GM12878 (cell line): ENCODE results near the gene OR10H4. TPM values are rescaled to one million over a fixed set of nuclear protein-coding genes. Genes with fewer than 3 reads are reported as not detected.

Experiments
- ASH2L ChIP-seq: fragments of 300-600, 200-600 bp; sonication (generic); IDR thresholded peaks from 2 replicates; pipeline ENCODE4 v1.6.1; 2017; ENCODE audit warnings: low read depth, mild to moderate bottlenecking, borderline replicate concordance
- ETV6 ChIP-seq, 2 experiments: fragments of 450-650 bp in 1 of 2; IDR thresholded peaks in 1 of 2; conservative IDR thresholded peaks in 1 of 2; 2 replicates each; pipeline ENCODE4 v1.6.1; 2014; ENCODE audit warnings: antibody characterized with exemption in 1 of 2, borderline replicate concordance in 1 of 2, low read depth in 1 of 2, mild to moderate bottlenecking in 1 of 2, moderate library complexity in 1 of 2
- GABPA ChIP-seq: IDR thresholded peaks from 2 replicates; pipeline ENCODE4 v1.6.1; 2014; ENCODE audit warnings: antibody characterized with exemption, low read depth, mild to moderate bottlenecking, inconsistent platforms
- KLF5 ChIP-seq: fragments of 450-650 bp; IDR thresholded peaks from 2 replicates; pipeline ENCODE4 v1.6.1; 2014; ENCODE audit warnings: mild to moderate bottlenecking; ENCODE audit not compliant: partially characterized antibody
- POU2F2 ChIP-seq: IDR thresholded peaks from 3 replicates; pipeline ENCODE4 v1.6.1; 2011; ENCODE audit warnings: low read depth, mild to moderate bottlenecking, low read length, borderline replicate concordance
- SMC3 ChIP-seq: IDR thresholded peaks from 2 replicates; pipeline ENCODE4 v1.6.1; 2011; ENCODE audit warnings: low read length, improper control_type of control experiment, borderline replicate concordance
- STAT3 ChIP-seq: IDR thresholded peaks from 2 replicates; pipeline ENCODE4 v1.6.1; 2011; ENCODE audit warnings: low read depth, low read length, improper control_type of control experiment
- TARDBP ChIP-seq: IDR thresholded peaks from 2 replicates; pipeline ENCODE4 v1.6.1; 2016; ENCODE audit warnings: borderline replicate concordance
- polyA plus RNA-seq, 11 experiments: library from polyadenylated mRNA; depleted of rRNA in 4 of 11; unstranded in 6 of 11; stranded (reverse) in 5 of 11; fragments of >200 nt; fragmentation: Nextera tagmentation in 4 of 11; fragmentation: Illumina TruSeq in 1 of 11; extraction: Ambion mirVana in 4 of 11; extraction: Trizol in 1 of 11; gene quantifications; 1 replicate in 1 of 11; 2 replicates in 10 of 11; pipeline versions ENCODE4 v1.2.1 to v1.2.3, GENCODE V29; 2011 to 2016; ENCODE audit warnings: inconsistent platforms in 2 of 11, missing spikeins in 2 of 11, low read depth in 1 of 11
- total RNA-seq, 4 experiments: library from RNA; depleted of rRNA in 3 of 4; stranded (reverse); fragments of >200 nt in 3 of 4; fragmentation: Illumina TruSeq in 1 of 4; extraction: Trizol in 1 of 4; gene quantifications; 2 replicates each; pipeline versions ENCODE4 v1.2.1 to v1.2.3, GENCODE V29; 2013 to 2021

The OR10H4 gene
- total and polyA plus RNA-seq, 10 of the 15 experiments (the other 5 are each of a cell fraction or from before 2014, with no cell fraction given): not detected

DNA sequence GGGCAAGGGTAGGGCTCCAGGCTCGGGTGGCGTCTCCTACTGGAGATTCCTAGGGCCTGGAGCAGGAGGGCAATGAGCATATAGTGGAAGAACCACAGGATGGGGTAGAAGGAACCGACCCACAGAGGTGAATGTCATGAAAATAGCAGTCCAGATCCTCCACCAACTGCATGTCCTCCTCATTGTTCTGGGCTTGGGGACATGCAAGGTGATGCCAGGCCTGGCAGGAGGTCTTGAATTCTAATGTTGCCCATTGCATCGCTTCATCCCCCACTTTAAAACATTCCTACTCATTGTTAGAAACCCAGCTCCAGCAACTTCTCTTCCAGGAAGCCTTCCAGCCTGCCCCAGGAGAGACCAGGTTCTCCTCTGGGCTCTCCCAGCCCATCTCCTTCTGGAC is 49.4 kb downstream of the OR10H4 start (continued):
- TF ChIP-seq POU2F2: no peak
- TF ChIP-seq ASH2L: no peak
- no peak for TF ChIP-seq STAT3
- TF ChIP-seq KLF5: no peak
- TF ChIP-seq TARDBP: no peak
- TF ChIP-seq ETV6 (conservative IDR thresholded peaks at IDR 0.05 in 1 of 2, IDR thresholded peaks at IDR 0.05 in 1 of 2; ENCODE audit: borderline replicate concordance in 1 of 2, low read depth in 1 of 2): no peak
- no peak for TF ChIP-seq GABPA
- TF ChIP-seq SMC3: no peak

Other genes starting within 250 kb of the OR10H4 start
Only the 7 nearest of the 12 such genes appear.
- gene OR10H5, start 161.3 kb upstream of the OR10H4 start, total RNA-seq (2014; rRNA removed): not detected in 2 replicates
- gene OR10H5, start 161.3 kb upstream of the OR10H4 start, total RNA-seq (2014; rRNA removed; fragmentation: Illumina TruSeq; extraction: Trizol): not detected in 2 replicates
- gene OR10H5, start 161.3 kb upstream of the OR10H4 start, total RNA-seq (2021): not detected in 2 replicates
- not detected in 2 replicates for gene OR10H5, start 161.3 kb upstream of the OR10H4 start, polyA plus RNA-seq (2011; rRNA removed)
- not detected in 2 replicates for gene OR10H5, start 161.3 kb upstream of the OR10H4 start, polyA plus RNA-seq (2014; fragmentation: Illumina TruSeq; extraction: Trizol)
- gene OR10H5, start 161.3 kb upstream of the OR10H4 start, polyA plus RNA-seq (2014; fragmentation: Nextera tagmentation; extraction: Ambion mirVana): not detected
- not detected in 2 replicates for gene OR10H5, start 161.3 kb upstream of the OR10H4 start, polyA plus RNA-seq (2014; rRNA removed)
- gene OR10H5, start 161.3 kb upstream of the OR10H4 start, polyA plus RNA-seq (2016; fragmentation: Nextera tagmentation; extraction: Ambion mirVana): not detected
- gene OR10H1, start 133.3 kb upstream of the OR10H4 start, total RNA-seq (2014; rRNA removed): not detected in 2 replicates
- not detected in 2 replicates for gene OR10H1, start 133.3 kb upstream of the OR10H4 start, total RNA-seq (2014; rRNA removed; fragmentation: Illumina TruSeq; extraction: Trizol)
- gene OR10H1, start 133.3 kb upstream of the OR10H4 start, total RNA-seq (2021): not detected in 2 replicates
- gene OR10H1, start 133.3 kb upstream of the OR10H4 start, polyA plus RNA-seq (2011; rRNA removed): not detected in 2 replicates
- gene OR10H1, start 133.3 kb upstream of the OR10H4 start, polyA plus RNA-seq (2014; fragmentation: Illumina TruSeq; extraction: Trizol): not detected in 2 replicates
- gene OR10H1, start 133.3 kb upstream of the OR10H4 start, polyA plus RNA-seq (2014; fragmentation: Nextera tagmentation; extraction: Ambion mirVana): not detected
- not detected in 2 replicates for gene OR10H1, start 133.3 kb upstream of the OR10H4 start, polyA plus RNA-seq (2014; rRNA removed)
- gene OR10H1, start 133.3 kb upstream of the OR10H4 start, polyA plus RNA-seq (2016; fragmentation: Nextera tagmentation; extraction: Ambion mirVana): not detected
- gene CYP4F2, start 50.9 kb upstream of the OR10H4 start, total RNA-seq (2014; rRNA removed): 0.62 and 0.76 TPM in 2 replicates
- gene CYP4F2, start 50.9 kb upstream of the OR10H4 start, total RNA-seq (2014; rRNA removed; fragmentation: Illumina TruSeq; extraction: Trizol): 0.22 and 0.32 TPM in 2 replicates
- gene CYP4F2, start 50.9 kb upstream of the OR10H4 start, total RNA-seq (2021): 1.1 and 1.6 TPM in 2 replicates
- 0.46 and 0.64 TPM in 2 replicates for gene CYP4F2, start 50.9 kb upstream of the OR10H4 start, polyA plus RNA-seq (2011; rRNA removed)
- gene CYP4F2, start 50.9 kb upstream of the OR10H4 start, polyA plus RNA-seq (2014; fragmentation: Illumina TruSeq; extraction: Trizol): 0.54 and 2.4 TPM in 2 replicates
- gene CYP4F2, start 50.9 kb upstream of the OR10H4 start, polyA plus RNA-seq (2014; fragmentation: Nextera tagmentation; extraction: Ambion mirVana): under 1 TPM; 0.08 to 0.24 TPM
- 1.9 and 3.5 TPM in 2 replicates for gene CYP4F2, start 50.9 kb upstream of the OR10H4 start, polyA plus RNA-seq (2014; rRNA removed)
- gene CYP4F2, start 50.9 kb upstream of the OR10H4 start, polyA plus RNA-seq (2016; fragmentation: Nextera tagmentation; extraction: Ambion mirVana): under 1 TPM; 0.82 to 0.99 TPM
- not detected in 2 replicates for gene CYP4F11, start 14.5 kb upstream of the OR10H4 start, total RNA-seq (2014; rRNA removed)
- gene CYP4F11, start 14.5 kb upstream of the OR10H4 start, total RNA-seq (2014; rRNA removed; fragmentation: Illumina TruSeq; extraction: Trizol): not detected in 2 replicates
- gene CYP4F11, start 14.5 kb upstream of the OR10H4 start, total RNA-seq (2021): 0.08 TPM in 1 of 2 replicates, not detected in the other
- not detected in 2 replicates for gene CYP4F11, start 14.5 kb upstream of the OR10H4 start, polyA plus RNA-seq (2011; rRNA removed)
- not detected in 2 replicates for gene CYP4F11, start 14.5 kb upstream of the OR10H4 start, polyA plus RNA-seq (2014; fragmentation: Illumina TruSeq; extraction: Trizol)
- gene CYP4F11, start 14.5 kb upstream of the OR10H4 start, polyA plus RNA-seq (2014; fragmentation: Nextera tagmentation; extraction: Ambion mirVana): not detected
- gene CYP4F11, start 14.5 kb upstream of the OR10H4 start, polyA plus RNA-seq (2014; rRNA removed): not detected in 2 replicates
- gene CYP4F11, start 14.5 kb upstream of the OR10H4 start, polyA plus RNA-seq (2016; fragmentation: Nextera tagmentation; extraction: Ambion mirVana): not detected
- 413 and 473 TPM in 2 replicates for gene TPM4, start 127.5 kb downstream of the OR10H4 start, total RNA-seq (2014; rRNA removed)
- gene TPM4, start 127.5 kb downstream of the OR10H4 start, total RNA-seq (2014; rRNA removed; fragmentation: Illumina TruSeq; extraction: Trizol): 513 and 542 TPM in 2 replicates
- 338 and 361 TPM in 2 replicates for gene TPM4, start 127.5 kb downstream of the OR10H4 start, total RNA-seq (2021)
- gene TPM4, start 127.5 kb downstream of the OR10H4 start, polyA plus RNA-seq (2011; rRNA removed): 387 and 534 TPM in 2 replicates
- 620 and 767 TPM in 2 replicates for gene TPM4, start 127.5 kb downstream of the OR10H4 start, polyA plus RNA-seq (2014; fragmentation: Illumina TruSeq; extraction: Trizol)
- 100 to 1,000 TPM; 183 to 194 TPM for gene TPM4, start 127.5 kb downstream of the OR10H4 start, polyA plus RNA-seq (2014; fragmentation: Nextera tagmentation; extraction: Ambion mirVana)
- 387 and 401 TPM in 2 replicates for gene TPM4, start 127.5 kb downstream of the OR10H4 start, polyA plus RNA-seq (2014; rRNA removed)
- gene TPM4, start 127.5 kb downstream of the OR10H4 start, polyA plus RNA-seq (2016; fragmentation: Nextera tagmentation; extraction: Ambion mirVana): 100 to 1,000 TPM; 469 to 473 TPM
- gene RAB8A, start 162.9 kb downstream of the OR10H4 start, total RNA-seq (2014; rRNA removed): 94.2 and 104 TPM in 2 replicates
- 233 and 239 TPM in 2 replicates for gene RAB8A, start 162.9 kb downstream of the OR10H4 start, total RNA-seq (2014; rRNA removed; fragmentation: Illumina TruSeq; extraction: Trizol)
- gene RAB8A, start 162.9 kb downstream of the OR10H4 start, total RNA-seq (2021): 162 and 181 TPM in 2 replicates
- 177 and 189 TPM in 2 replicates for gene RAB8A, start 162.9 kb downstream of the OR10H4 start, polyA plus RNA-seq (2011; rRNA removed)
- gene RAB8A, start 162.9 kb downstream of the OR10H4 start, polyA plus RNA-seq (2014; fragmentation: Illumina TruSeq; extraction: Trizol): 138 and 168 TPM in 2 replicates
- 10 to 100 TPM; 23.9 to 39.1 TPM for gene RAB8A, start 162.9 kb downstream of the OR10H4 start, polyA plus RNA-seq (2014; fragmentation: Nextera tagmentation; extraction: Ambion mirVana)
- 204 and 226 TPM in 2 replicates for gene RAB8A, start 162.9 kb downstream of the OR10H4 start, polyA plus RNA-seq (2014; rRNA removed)
- 100 to 1,000 TPM; 308 to 314 TPM for gene RAB8A, start 162.9 kb downstream of the OR10H4 start, polyA plus RNA-seq (2016; fragmentation: Nextera tagmentation; extraction: Ambion mirVana)
- 118 and 121 TPM in 2 replicates for gene HSH2D, start 194.7 kb downstream of the OR10H4 start, total RNA-seq (2014; rRNA removed)
- 88.4 and 92.6 TPM in 2 replicates for gene HSH2D, start 194.7 kb downstream of the OR10H4 start, total RNA-seq (2014; rRNA removed; fragmentation: Illumina TruSeq; extraction: Trizol)
- 81.7 and 87.8 TPM in 2 replicates for gene HSH2D, start 194.7 kb downstream of the OR10H4 start, total RNA-seq (2021)
- gene HSH2D, start 194.7 kb downstream of the OR10H4 start, polyA plus RNA-seq (2011; rRNA removed): 63.2 and 88.2 TPM in 2 replicates
- 64.8 and 105 TPM in 2 replicates for gene HSH2D, start 194.7 kb downstream of the OR10H4 start, polyA plus RNA-seq (2014; fragmentation: Illumina TruSeq; extraction: Trizol)
- gene HSH2D, start 194.7 kb downstream of the OR10H4 start, polyA plus RNA-seq (2014; fragmentation: Nextera tagmentation; extraction: Ambion mirVana): 10 to 100 TPM; 22.0 to 27.2 TPM
- gene HSH2D, start 194.7 kb downstream of the OR10H4 start, polyA plus RNA-seq (2014; rRNA removed): 141 and 145 TPM in 2 replicates
- 10 to 100 TPM; 82.0 to 90.3 TPM for gene HSH2D, start 194.7 kb downstream of the OR10H4 start, polyA plus RNA-seq (2016; fragmentation: Nextera tagmentation; extraction: Ambion mirVana)